H1 (cell line): ENCODE measurements around the gene CKS1B. TPM values are rescaled to one million over a fixed set of nuclear protein-coding genes. Genes with fewer than 3 reads are reported as not detected.

Experiments
- KDM1A ChIP-seq: fragments of 200-600, 300-600 bp; sonication (generic); IDR thresholded peaks from 2 replicates; pipeline ENCODE4 v1.7.1; 2016; ENCODE audit warnings: mild to moderate bottlenecking, low read length, borderline replicate concordance
- KDM5A ChIP-seq: fragments of 200-600 bp; IDR thresholded peaks from 2 replicates; pipeline ENCODE4 v1.7.1; 2012; ENCODE audit warnings: mild to moderate bottlenecking, low read length, inconsistent platforms, mixed read lengths
- RFX5 ChIP-seq: IDR thresholded peaks from 2 replicates; pipeline ENCODE4 v1.6.1; 2011; ENCODE audit warnings: low read depth, low read length, improper control_type of control experiment, borderline replicate concordance
- TAF7 ChIP-seq: optimal IDR thresholded peaks from 2 replicates; pipeline ENCODE3; 2011; ENCODE audit warnings: low read depth, mild to moderate bottlenecking, inconsistent platforms, low read length, moderate library complexity, borderline replicate concordance
- polyA plus RNA-seq, 7 experiments: library from polyadenylated mRNA; depleted of rRNA in 3 of 7; stranded (reverse) in 5 of 7; unstranded in 2 of 7; fragments of >200 nt in 5 of 7; fragments of 200-250 nt in 2 of 7; gene quantifications; 1 replicate in 5 of 7; 2 replicates in 1 of 7; 4 replicates in 1 of 7; pipeline versions ENCODE4 v1.2.1 to v1.2.3, GENCODE V29; 2011 to 2013; ENCODE audit warnings: missing spikeins in 2 of 7, mixed read lengths in 2 of 7
- total RNA-seq: library from RNA; stranded (reverse); fragmentation: NEBNext Ultra II Directional; extraction: Animal tissue kit (Norgen Biotek cat#: 25700); gene quantifications from 2 replicates; pipeline ENCODE4 v1.2.1, GENCODE V29; 2021

Gene CKS1B
- total and polyA plus RNA-seq, 2 of the 8 experiments (the other 6 are each of a cell fraction or from before 2014, with no cell fraction given): 294 to 1,025 TPM

DNA sequence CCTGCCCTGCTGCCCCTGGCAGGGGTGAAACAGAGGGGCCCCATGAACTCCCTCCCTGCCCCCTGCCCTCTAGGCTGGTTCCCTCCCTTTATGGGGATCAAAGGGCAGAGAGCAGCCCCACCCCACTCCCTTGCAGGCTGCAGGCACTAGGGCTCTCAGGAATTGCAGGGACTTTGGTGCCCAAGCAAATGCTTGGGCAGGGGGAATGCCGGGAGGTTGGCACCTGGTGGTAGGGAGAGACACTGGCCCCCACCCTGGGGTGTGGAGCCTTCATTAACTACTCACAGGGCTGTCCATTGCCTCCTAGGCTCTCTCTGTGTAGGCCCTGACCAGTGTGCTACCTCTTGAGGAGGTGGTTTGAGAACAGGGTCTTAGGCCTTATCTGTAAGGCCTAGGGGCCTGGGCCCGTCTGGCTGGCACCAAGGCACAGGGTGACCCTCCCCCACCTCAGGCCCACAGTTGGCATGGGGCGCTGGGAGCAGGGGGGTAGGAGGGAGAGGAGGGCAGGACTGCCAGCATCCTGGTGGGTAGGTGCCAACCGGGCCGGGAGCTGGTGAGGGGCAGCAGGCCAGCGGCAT, 32.9 kb downstream of the CKS1B start (continued):
- TF ChIP-seq KDM5A (no peak), KDM1A (no peak), RFX5 (no peak), TAF7 (no peak)
